HG03432 (cell line): ENCODE measurements around the gene KPNA3.

Experiments used
- ATAC-seq: cut with Tn5 transposase; IDR thresholded peaks from one replicate; pipeline ENCODE4 v1.9.1; 2021; ENCODE audit warnings: mild to moderate bottlenecking, moderate library complexity; ENCODE audit not compliant: unreplicated experiment

KPNA3 gene

GRCh38 chr13:49679246-49679645 lies 113.2 kb downstream of the KPNA3 start:
- ATAC-seq: no peak

GRCh38 chr13:49678191-49678914 lies 114.1 kb downstream of the KPNA3 start:
- ATAC-seq: no peak

- ATAC-seq: no peak
Measured at GRCh38 chr13:49676581-49677298, 115.7 kb downstream of the KPNA3 start.

- ATAC-seq: no peak
Measured at GRCh38 chr13:49670828-49671227, 121.7 kb downstream of the KPNA3 start.

GRCh38 chr13:49669735-49670309 lies 122.7 kb downstream of the KPNA3 start:
- no peak for ATAC-seq

- ATAC-seq: no peak
Measured at GRCh38 chr13:49667773-49668172, 124.7 kb downstream of the KPNA3 start.

GRCh38 chr13:49664606-49665005 lies 127.9 kb downstream of the KPNA3 start:
- no peak for ATAC-seq

GRCh38 chr13:49657241-49657641 lies 135.2 kb downstream of the KPNA3 start:
- ATAC-seq: no peak

- ATAC-seq: no peak
Measured at GRCh38 chr13:49655906-49656305, 136.6 kb downstream of the KPNA3 start.

- ATAC-seq: no peak
Measured at GRCh38 chr13:49654011-49654410, 138.5 kb downstream of the KPNA3 start.

GRCh38 chr13:49653478-49653877 lies 139.0 kb downstream of the KPNA3 start:
- ATAC-seq: no peak

GRCh38 chr13:49652355-49653305 lies 139.9 kb downstream of the KPNA3 start:
- no peak for ATAC-seq

- ATAC-seq: no peak
Measured at GRCh38 chr13:49651570-49652354, 140.7 kb downstream of the KPNA3 start.

- ATAC-seq: no peak
Measured at GRCh38 chr13:49649963-49650312, 142.5 kb downstream of the KPNA3 start.
